ENCODE measurements around the gene C11orf87. TPM values are rescaled to one million over a fixed set of nuclear protein-coding genes. Genes with fewer than 3 reads are reported as not detected.

C11orf87 gene
- under 0.01 TPM in 1 of 2 replicates, not detected in the other for total RNA-seq

GRCh38 chr11:109421981-109422869, at the start of gene C11orf87:
C11orf87 (plus strand) TSS chr11:109422190; CDS start chr11:109423634, 1,444 bp downstream.

